ENCODE data around the gene RNF11. TPM values are rescaled to one million over a fixed set of nuclear protein-coding genes. Genes with fewer than 3 reads are reported as not detected.
A peak's percentile ranks its signal among the peaks of the same experiment; 100 is the strongest.

The RNF11 gene
- polyA plus RNA-seq, 3 donors: 25.3 to 30.4 (median 28.4) TPM

GRCh38 chr1:51272916-51273315 is 36.8 kb downstream of the RNF11 start:
- peaks cover 48 to 51% of the 10 kb centered on the region in 2 donors for H3K36me3 Mint-ChIP-seq
- H3K9me3 Mint-ChIP-seq: peaks cover 0 to 1% (median 0%) of the 10 kb centered on the region in 7 donors
- peaks cover 23% of the 10 kb centered on the region for H3K79me2 ChIP-seq (ENCODE audit: insufficient read depth, low read length)
- H2AFZ ChIP-seq (ENCODE audit: insufficient read depth, low read depth, low read length, poor library complexity, severe bottlenecking): no peak overlapping the region
- intact Hi-C loops (cut with micrococcal nuclease): loop anchor here in 1 of 2 donors (5.0 kb wide), 1 partner anchor 36 kb away; the partner anchor contains the start of gene RNF11
- H3K4me3 ChIP-seq (replicated peaks in 1 of 3; ENCODE audit: low read depth in 2 of 3, low read length in 3 of 3): no peak overlapping the region
- H3K4me2 ChIP-seq (replicated peaks; ENCODE audit: extremely low read depth, low read length, poor library complexity, severe bottlenecking): no peak overlapping the region
- no peak overlapping the region for H3K4me3 Mint-ChIP-seq
- H3K9ac ChIP-seq (ENCODE audit: insufficient read depth, low read length, poor library complexity, severe bottlenecking): no peak overlapping the region
- no peaks in the 10 kb centered on the region for H3K27me3 ChIP-seq (ENCODE audit: control insufficient read depth in 2 of 2, insufficient read depth in 2 of 2, low read length in 2 of 2)
- DNase-seq: no peak
- H3K27ac Mint-ChIP-seq: no peak overlapping the region
- peaks cover 28 to 53% of the 10 kb centered on the region in 2 donors for H3K36me3 ChIP-seq (replicated peaks in 1 of 2; ENCODE audit: control insufficient read depth in 1 of 2, insufficient read depth in 2 of 2, low read length in 2 of 2)
- H3K27ac ChIP-seq (ENCODE audit: low read depth in 1 of 2, low read length in 2 of 2): no peak overlapping the region
- H3K27me3 Mint-ChIP-seq (ENCODE audit: low read depth in 3 of 3): no peaks in the 10 kb centered on the region
- TF ChIP-seq CTCF (IDR thresholded peaks at IDR 0.05): no peak
- H3K4me1 Mint-ChIP-seq: peaks cover 15% of the 10 kb centered on the region
- no peaks in the 10 kb centered on the region for H4K20me1 ChIP-seq (ENCODE audit: insufficient read depth, low read length)
- H3K4me1 ChIP-seq (ENCODE audit: control insufficient read depth in 1 of 2, insufficient read depth in 2 of 2, low read length in 2 of 2): peaks cover 12 to 13% of the 10 kb centered on the region in 2 donors
- no peaks in the 10 kb centered on the region for H3K9me3 ChIP-seq (replicated peaks in 1 of 2; ENCODE audit: control insufficient read depth in 1 of 2, insufficient read depth in 1 of 2, low read length in 2 of 2)

- no peak overlapping the region for H3K27ac ChIP-seq (ENCODE audit: low read depth in 1 of 2, low read length in 2 of 2)
- peak overlapping the region in 1 of 7 donors; percentile 30 for H3K27ac Mint-ChIP-seq
- H3K27me3 Mint-ChIP-seq (ENCODE audit: low read depth in 3 of 3): no peaks in the 10 kb centered on the region
- 100% methylated on average over 1 of the region's 6 CpGs for WGBS (ENCODE audit: insufficient coverage)
- H3K27me3 ChIP-seq (ENCODE audit: control insufficient read depth in 2 of 2, insufficient read depth in 2 of 2, low read length in 2 of 2): no peaks in the 10 kb centered on the region
- intact Hi-C loops (cut with micrococcal nuclease): loop anchor here in 1 of 2 donors (5.0 kb wide), 1 partner anchor 37 kb away; the partner anchor contains the start of gene RNF11
- H3K36me3 Mint-ChIP-seq: peaks cover 42 to 51% of the 10 kb centered on the region in 2 donors
- H3K4me1 ChIP-seq (ENCODE audit: control insufficient read depth in 1 of 2, insufficient read depth in 2 of 2, low read length in 2 of 2): no peaks in the 10 kb centered on the region
- no peaks in the 10 kb centered on the region for H4K20me1 ChIP-seq (ENCODE audit: insufficient read depth, low read length)
- peaks cover 0 to 1% (median 0%) of the 10 kb centered on the region in 7 donors for H3K9me3 Mint-ChIP-seq
- no peak overlapping the region for H2AFZ ChIP-seq (ENCODE audit: insufficient read depth, low read depth, low read length, poor library complexity, severe bottlenecking)
- H3K4me2 ChIP-seq (replicated peaks; ENCODE audit: extremely low read depth, low read length, poor library complexity, severe bottlenecking): no peak overlapping the region
- H3K36me3 ChIP-seq (replicated peaks in 1 of 2; ENCODE audit: control insufficient read depth in 1 of 2, insufficient read depth in 2 of 2, low read length in 2 of 2): peaks cover 28 to 53% of the 10 kb centered on the region in 2 donors
- H3K9me3 ChIP-seq (replicated peaks in 1 of 2; ENCODE audit: control insufficient read depth in 1 of 2, insufficient read depth in 1 of 2, low read length in 2 of 2): no peaks in the 10 kb centered on the region
- TF ChIP-seq CTCF (IDR thresholded peaks at IDR 0.05): no peak
- H3K4me3 Mint-ChIP-seq: no peak overlapping the region
- no peak overlapping the region for H3K9ac ChIP-seq (ENCODE audit: insufficient read depth, low read length, poor library complexity, severe bottlenecking)
- H3K4me1 Mint-ChIP-seq: peaks cover 1% of the 10 kb centered on the region
- H3K79me2 ChIP-seq (ENCODE audit: insufficient read depth, low read length): peaks cover 10% of the 10 kb centered on the region
- no peak for DNase-seq
- no peak overlapping the region for H3K4me3 ChIP-seq (replicated peaks in 1 of 3; ENCODE audit: low read depth in 2 of 3, low read length in 3 of 3)
Measured at GRCh38 chr1:51274676-51275075, 38.6 kb downstream of the RNF11 start.
